Heart left ventricle (tissue), 13 donors: ENCODE results near the gene DAGLA.
"Not testable (repeated sequence)": the region's sequence is repeated elsewhere in the genome, so short reads cannot be mapped to it uniquely, and the experiment has no call there.

Source experiments
- POLR2A ChIP-seq, 2 donors: fragments of 450-650 bp; IDR thresholded peaks; one replicate each; pipeline ENCODE4 v1.6.1; 2017; ENCODE audit warnings: antibody characterized with exemption in 2 of 2, mild to moderate bottlenecking in 2 of 2, moderate library complexity in 2 of 2
- TF ChIP-seq, protein P1 (sequence below), 12 donors: fragments of 200-600 bp; sonication (generic) in 4 of 12; IDR thresholded peaks; one replicate each; pipeline versions ENCODE4 v1.5.0 to v1.8.0; 2018 to 2022; ENCODE audit warnings: antibody characterized with exemption in 12 of 12, mild to moderate bottlenecking in 5 of 12
- donor health status: ischemic (EF 13 %, LVEDD 7.1; RV severe dilation, severe dysfunction).
- donor health status: DM: no; HTN: yes; CAD: no.
- donor health status: DM: no; HTN: no; CAD: no.
- donor health status: ischemic (EF 25% LVEDD 6.9; RV normal size, moderate dysfunction).
- donor health status: ischemic (EF 25% LVEDD 5.7; RV mildly dilated, moderate dysfunction).
- donor health status: ischemic (EF 35%, LVEDD 5.7; RV mildly dilated, moderate dysfunction).
- donor health status: nonischemic (EF 11% LVEDD 7.7; RV severe dilation, severe dysfunction).
- donor health status: DM: yes; HTN: yes; CAD: no.
- donor health status: PGD.
- donor health status: ischemic (EF 29% LVEDD 5.4; RV normal size, mild dysfunction).
- donor health status: nonischemic (EF 23%, LVEDD 6.1; RV moderate dilation, normal function).

DNA sequence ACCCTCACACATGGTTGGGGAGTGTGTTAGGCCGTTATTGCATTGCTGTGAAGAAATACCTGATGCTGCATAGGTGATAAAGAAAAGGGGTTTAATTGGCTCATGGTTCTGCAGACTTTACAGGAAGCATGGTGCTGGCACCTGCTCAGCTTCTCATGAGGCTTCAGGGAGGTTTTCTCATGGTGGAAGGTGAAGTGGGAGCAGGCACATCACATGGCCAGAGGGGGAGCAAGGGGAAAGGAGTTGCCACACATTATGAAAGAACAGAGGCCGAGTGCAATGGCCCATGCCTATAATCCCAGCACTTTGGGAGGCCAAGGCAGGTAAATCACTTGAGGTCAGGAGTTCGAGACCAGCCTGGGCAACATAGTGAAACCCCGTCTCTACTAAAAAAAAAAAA, 19.2 kb upstream of the DAGLA start:
- TF ChIP-seq, protein P1, sequence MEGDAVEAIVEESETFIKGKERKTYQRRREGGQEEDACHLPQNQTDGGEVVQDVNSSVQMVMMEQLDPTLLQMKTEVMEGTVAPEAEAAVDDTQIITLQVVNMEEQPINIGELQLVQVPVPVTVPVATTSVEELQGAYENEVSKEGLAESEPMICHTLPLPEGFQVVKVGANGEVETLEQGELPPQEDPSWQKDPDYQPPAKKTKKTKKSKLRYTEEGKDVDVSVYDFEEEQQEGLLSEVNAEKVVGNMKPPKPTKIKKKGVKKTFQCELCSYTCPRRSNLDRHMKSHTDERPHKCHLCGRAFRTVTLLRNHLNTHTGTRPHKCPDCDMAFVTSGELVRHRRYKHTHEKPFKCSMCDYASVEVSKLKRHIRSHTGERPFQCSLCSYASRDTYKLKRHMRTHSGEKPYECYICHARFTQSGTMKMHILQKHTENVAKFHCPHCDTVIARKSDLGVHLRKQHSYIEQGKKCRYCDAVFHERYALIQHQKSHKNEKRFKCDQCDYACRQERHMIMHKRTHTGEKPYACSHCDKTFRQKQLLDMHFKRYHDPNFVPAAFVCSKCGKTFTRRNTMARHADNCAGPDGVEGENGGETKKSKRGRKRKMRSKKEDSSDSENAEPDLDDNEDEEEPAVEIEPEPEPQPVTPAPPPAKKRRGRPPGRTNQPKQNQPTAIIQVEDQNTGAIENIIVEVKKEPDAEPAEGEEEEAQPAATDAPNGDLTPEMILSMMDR (IDR thresholded peaks at IDR 0.05), result not testable (repeated sequence)
- not testable (repeated sequence) for TF ChIP-seq POLR2A (IDR thresholded peaks at IDR 0.05)
